Superior temporal gyrus (tissue), 1 donor: ENCODE results near the gene INSL6.
"Not testable (repeated sequence)": the region's sequence is repeated elsewhere in the genome, so short reads cannot be mapped to it uniquely, and the experiment has no call there.

Experiments used
- DNase-seq: peaks from one replicate; pipeline ENCODE4 v3.0.0-alpha.2; 2016; ENCODE audit errors: extremely low spot score

Gene INSL6

GRCh38 chr9:5185220-5185840, at the start of gene INSL6:
INSL6 (minus strand) TSS chr9:5185639; CDS start chr9:5185602, 37 bp downstream.
- no peak for DNase-seq

GRCh38 chr9:5231212-5231611, 45.8 kb upstream of the INSL6 start, which contains the start of gene INSL4:
INSL4 (plus strand) TSS chr9:5231419; CDS start chr9:5231524, 105 bp downstream.
- DNase-seq: no peak

- DNase-seq: no peak
Measured at GRCh38 chr9:5230554-5230953, 45.1 kb upstream of the INSL6 start.

GRCh38 chr9:5205071-5205470, 19.6 kb upstream of the INSL6 start:
- no peak for DNase-seq

GRCh38 chr9:5195463-5195862, 10.0 kb upstream of the INSL6 start:
- DNase-seq: no peak

- no peak for DNase-seq
Measured at GRCh38 chr9:5193345-5193744, 7.9 kb upstream of the INSL6 start.

- DNase-seq: no peak
Measured at GRCh38 chr9:5191985-5192384, 6.5 kb upstream of the INSL6 start.

- no peak for DNase-seq
Measured at GRCh38 chr9:5188060-5188984, 2.9 kb upstream of the INSL6 start.

GRCh38 chr9:5186416-5187169, 1.2 kb upstream of the INSL6 start:
- DNase-seq: peak; percentile 69

- no peak for DNase-seq
Measured at GRCh38 chr9:5184776-5185175, 663 bp downstream of the INSL6 start.

GRCh38 chr9:5180631-5181030, 4.8 kb downstream of the INSL6 start:
- not testable (repeated sequence) for DNase-seq

- DNase-seq: no peak
Measured at GRCh38 chr9:5178126-5178805, 7.2 kb downstream of the INSL6 start.

- DNase-seq: no peak
Measured at GRCh38 chr9:5146241-5146640, 39.2 kb downstream of the INSL6 start.

- DNase-seq: no peak
Measured at GRCh38 chr9:5144217-5144616, 41.2 kb downstream of the INSL6 start.

- no peak for DNase-seq
Measured at GRCh38 chr9:5140151-5140550, 45.3 kb downstream of the INSL6 start.

GRCh38 chr9:5122516-5122915, 62.9 kb downstream of the INSL6 start:
- DNase-seq: no peak

GRCh38 chr9:5122116-5122515, 63.3 kb downstream of the INSL6 start:
- no peak for DNase-seq

- DNase-seq: no peak
Measured at GRCh38 chr9:5113994-5114748, 71.3 kb downstream of the INSL6 start.
